ENCODE measurements around the gene BTBD17.

The BTBD17 gene

DNA sequence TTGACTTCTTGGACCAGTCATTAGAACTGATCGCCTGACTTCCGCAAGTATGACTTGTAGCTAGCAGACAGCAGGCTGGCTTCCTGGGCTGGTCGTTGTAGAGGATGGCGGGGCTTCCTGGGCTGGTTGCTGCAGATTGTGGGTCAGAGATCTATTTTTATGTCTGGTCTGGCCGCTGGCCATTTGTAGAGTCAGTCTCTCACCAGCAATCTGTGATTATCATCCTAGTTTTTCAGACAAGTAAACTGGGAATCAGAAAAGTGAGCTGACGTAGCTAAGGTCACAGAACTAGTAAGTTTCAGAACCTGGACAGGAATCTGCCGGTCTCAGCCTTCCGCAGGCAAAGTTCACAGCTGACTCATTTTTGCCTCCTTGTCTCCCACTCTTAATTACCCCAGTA lies 24.7 kb upstream of the BTBD17 start:
- DNase-seq = no peak

DNA sequence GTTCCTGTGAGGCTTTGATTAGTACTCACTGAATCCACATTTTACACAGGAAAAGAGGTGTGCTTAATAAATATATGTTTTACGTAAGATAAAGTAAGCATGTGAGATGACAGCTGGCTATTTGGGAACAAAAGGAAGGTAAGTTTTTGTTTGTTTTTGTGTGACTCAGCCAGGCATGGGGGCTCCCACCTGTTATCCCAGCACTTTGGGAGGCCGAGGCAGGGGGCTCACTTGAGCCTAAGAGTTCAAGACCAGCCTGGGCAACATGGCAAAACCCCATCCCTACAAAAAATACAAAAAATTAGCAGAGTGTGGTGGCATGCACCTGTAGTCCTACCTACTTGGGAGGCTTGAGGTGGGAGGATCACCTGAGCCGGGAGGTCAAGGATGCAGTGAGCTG lies 23.5 kb upstream of the BTBD17 start:
- no peak for DNase-seq

DNA sequence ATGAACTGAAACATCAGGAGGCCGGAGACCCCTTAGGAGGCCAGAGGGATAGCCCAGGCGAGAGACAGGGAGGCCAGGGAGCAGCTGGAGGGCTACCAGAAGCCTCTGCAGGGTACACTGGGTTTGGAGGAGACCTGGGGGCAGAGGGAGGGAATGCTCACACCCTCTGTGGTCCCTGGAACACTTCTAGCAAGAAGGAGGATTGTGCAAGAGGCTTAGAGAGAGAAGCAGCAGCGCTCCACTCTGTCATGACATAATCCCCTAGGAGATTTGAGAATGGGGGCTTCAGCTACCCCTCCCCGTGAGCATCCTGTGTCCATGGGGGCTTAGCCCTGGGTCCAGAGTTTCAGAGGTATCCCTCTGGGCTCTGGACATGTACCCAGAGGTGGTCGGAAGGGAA lies 21.5 kb upstream of the BTBD17 start:
- no peak for DNase-seq

- DNase-seq = no peak
Measured at GRCh38 chr17:74380959-74381808, 19.5 kb upstream of the BTBD17 start.

GRCh38 chr17:74380086-74380958 lies 18.7 kb upstream of the BTBD17 start:
- DNase-seq = no peak

- DNase-seq = peak; percentile 96
Measured at GRCh38 chr17:74379495-74380085, 17.9 kb upstream of the BTBD17 start.

DNA sequence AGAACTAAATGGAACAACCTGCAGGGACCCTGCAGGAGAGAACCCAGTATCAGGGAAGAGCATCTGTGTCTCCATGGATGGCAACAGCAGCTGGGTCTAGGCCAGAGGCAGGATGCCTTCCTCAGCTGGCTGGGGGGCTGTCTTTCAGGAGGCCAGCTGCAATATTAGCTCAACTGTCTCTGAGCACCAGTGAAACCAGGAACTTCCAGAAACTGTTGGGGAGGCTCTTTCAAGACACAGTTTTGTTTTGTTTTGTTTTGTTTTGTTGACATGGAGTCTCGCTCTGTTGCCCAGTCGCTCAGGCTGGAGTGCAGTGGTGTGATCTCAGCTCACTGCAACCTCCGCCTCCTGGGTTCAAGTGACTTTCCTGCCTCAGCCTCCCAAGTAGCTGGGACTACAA lies 13.2 kb upstream of the BTBD17 start:
- no peak for DNase-seq

DNA sequence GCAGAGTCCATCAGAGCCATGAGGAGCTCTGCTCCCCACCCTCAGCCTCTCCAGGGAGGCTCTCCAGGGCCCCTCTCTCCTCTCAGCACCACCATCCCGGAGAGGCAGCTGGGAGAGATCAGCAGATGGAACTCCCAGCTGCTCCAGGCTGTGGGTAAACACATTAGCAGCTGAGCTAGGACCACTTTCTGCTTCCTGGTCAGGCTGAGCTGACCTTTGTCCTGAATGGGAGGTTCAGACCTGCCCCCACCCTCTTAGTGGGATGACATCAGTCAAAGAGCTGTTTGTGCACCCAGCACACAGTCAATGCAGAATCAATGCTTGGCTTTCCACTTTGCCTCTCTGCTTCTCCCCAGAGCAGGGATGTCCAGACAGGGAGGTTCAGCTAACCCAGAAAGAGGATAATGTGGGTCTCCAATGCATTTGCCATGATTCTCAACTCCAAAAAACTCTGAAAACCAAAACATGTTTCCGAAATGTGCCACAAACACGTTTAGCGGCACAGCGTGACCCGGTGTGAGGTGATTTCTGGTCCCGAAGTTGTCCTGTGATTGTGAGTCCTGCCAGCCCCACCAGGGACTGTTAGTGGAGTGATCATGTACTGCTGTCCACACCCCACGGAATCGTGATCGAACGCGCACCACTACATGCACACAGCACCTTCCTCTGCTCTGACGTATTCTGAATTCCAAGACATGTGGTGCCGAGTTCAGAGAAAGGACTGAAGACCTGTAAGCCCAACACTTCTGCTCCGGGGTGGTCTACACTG lies 12.4 kb upstream of the BTBD17 start:
- DNase-seq = no peak

DNA sequence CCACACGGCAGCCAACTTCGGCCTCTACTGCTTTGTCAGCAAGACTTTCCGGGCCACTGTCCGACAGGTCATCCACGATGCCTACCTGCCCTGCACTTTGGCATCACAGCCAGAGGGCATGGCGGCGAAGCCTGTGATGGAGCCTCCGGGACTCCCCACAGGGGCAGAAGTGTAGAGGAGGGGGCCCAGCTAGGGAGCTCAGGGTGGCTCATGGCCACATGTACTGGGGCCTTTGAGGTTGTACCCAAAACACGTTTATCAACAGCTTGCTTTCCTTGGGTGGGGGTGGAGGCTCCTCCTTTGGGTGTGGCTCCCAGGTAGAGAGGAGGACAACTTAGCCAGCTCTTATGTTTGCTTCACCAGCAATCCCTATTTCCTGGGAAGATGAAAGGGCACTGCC lies 10.8 kb upstream of the BTBD17 start:
- DNase-seq = no peak

DNA sequence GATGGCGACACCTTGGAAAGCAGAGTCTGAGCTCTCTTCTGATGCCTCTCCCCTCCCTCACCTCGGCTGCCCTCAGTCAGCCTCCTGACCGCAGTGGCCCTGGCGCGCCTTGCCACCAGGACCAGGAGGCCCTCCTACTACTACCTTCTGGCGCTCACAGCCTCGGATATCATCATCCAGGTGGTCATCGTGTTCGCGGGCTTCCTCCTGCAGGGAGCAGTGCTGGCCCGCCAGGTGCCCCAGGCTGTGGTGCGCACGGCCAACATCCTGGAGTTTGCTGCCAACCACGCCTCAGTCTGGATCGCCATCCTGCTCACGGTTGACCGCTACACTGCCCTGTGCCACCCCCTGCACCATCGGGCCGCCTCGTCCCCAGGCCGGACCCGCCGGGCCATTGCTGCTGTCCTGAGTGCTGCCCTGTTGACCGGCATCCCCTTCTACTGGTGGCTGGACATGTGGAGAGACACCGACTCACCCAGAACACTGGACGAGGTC lies 10.0 kb upstream of the BTBD17 start:
- no peak for DNase-seq

DNA sequence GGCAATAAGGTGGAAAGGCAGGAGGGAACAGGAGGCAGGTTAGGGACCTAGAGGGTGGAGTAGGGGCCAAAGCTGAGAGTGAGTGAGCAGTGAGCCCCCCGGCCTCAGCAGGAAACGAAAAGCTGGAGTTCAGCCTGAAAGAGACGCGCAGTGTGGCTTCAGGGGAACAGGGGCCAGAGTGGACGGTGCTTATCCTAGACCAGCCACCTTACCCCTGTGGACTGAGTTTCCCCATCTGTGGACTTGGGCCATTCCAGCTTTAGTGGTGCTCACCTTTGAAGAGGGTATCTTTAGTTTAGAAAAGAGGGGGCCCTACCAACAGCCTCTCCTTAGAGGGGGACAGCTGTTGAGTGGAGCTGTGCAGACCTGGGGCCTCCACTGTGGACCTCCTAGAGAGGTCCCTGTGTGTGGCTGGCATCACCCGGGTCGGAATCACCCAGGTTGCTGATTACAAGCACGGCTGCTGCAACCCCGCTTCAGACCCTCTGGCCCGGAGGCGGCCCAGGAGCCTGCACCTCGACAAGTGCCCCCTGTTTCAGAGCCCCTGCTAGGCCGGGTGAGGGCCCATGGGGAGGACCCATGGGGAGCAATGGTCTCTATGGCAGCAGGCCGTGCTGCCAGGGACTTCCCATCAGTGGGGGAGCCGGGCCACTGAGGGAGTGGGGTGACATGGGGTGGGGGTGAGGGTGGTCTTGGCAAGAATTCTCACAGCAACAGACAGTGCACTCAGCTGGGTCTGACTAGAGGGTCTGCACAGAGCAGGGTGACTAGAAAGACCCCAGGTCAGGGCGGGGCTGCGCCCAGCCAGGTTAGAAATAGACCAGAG lies 8.2 kb upstream of the BTBD17 start:
- DNase-seq = no peak

DNA sequence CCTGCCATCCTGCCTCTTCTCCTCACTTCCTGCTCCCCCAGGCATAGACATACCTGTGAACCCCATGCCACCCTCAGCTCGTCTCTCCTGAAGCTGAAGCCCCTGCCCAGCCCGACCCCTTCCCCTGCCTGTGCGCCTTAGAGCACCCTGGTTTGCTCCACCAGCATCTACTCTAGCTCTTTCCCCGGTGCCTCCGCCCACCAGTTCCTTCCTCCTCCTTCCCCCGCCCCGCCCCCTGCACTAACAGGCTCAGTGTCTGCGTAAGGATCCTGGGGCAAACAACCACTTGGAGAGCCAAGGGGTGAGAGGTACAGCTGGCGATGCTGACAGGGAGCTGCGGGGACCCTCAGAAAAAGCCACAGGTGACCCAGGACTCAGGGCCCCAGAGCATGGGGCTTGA lies 7.6 kb upstream of the BTBD17 start:
- DNase-seq = peak; percentile 83

DNA sequence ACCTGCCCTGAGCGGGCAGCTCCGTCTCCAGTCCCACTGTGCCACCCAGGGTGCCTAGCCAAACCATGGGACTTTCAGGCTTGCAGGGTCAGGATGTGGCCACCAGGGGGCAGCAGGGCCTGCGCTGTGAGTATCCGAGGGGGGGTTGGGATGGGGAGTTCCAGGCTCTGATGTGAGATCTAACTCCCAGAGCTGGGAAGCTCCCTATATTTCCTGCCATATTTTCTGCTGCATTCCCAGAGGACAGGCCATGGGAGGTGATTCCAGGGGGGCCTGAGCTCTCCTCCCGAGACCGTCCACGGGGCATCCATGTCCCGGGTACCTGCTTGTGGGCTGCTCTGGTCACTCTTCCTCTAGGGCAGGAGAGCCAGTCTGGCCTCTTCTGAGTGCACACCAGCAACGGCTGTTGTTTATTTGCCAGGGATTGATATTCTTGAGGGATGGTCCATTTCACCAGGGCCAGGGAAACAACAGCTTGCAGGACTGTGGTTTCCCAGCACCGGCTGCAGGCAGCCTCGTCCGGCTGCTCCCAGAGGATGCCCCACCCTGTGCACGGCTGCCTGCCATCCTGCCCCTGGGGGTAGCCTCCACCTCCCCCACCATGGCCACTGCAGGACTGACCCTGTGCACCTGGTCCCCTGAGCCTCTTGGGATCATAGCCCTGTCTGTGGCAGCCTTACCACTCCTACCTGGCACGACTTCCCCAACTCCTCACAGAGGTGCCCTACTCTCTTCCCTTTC lies 6.8 kb upstream of the BTBD17 start:
- DNase-seq = peak; percentile 81

GRCh38 chr17:74367206-74367605 lies 5.5 kb upstream of the BTBD17 start, which contains the start of gene GPR142:
GPR142 (plus strand) TSS chr17:74367506; CDS start chr17:74369541, 2,035 bp downstream.
- DNase-seq = no peak

DNA sequence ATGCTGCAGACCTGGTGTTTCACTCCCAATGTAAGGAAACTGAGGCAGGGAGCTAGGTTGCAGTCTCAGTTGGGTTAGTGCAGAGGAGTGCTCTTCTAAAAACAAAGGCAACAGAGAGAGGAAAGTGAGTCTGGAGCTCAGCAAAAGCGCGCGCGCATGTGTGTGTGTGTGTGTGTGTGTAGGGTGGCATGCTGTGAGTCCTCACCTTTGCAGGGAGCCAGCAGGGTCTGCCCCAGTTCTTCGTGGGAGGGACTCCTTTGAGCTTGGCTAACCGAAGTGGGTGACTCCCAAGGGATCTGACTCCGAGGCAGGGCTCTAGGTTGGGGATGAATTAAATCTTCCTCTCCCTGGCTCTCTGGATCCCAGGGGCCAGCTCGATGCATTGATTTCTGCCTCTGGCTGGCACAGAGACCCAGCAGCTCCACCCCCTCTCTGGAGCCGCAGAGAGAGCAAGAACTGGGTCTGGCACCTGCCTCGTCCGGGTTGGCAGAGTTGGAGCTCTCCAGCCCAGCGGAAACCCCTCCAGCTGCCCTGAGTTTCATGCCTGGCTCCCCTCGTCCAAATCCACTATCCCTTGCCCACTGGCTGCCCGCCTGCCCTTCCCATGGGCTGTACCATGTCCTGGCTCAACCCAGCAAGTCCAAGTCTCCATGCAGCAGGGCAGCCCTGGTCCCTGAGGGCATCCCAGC lies 1.3 kb upstream of the BTBD17 start:
- DNase-seq = no peak

DNA sequence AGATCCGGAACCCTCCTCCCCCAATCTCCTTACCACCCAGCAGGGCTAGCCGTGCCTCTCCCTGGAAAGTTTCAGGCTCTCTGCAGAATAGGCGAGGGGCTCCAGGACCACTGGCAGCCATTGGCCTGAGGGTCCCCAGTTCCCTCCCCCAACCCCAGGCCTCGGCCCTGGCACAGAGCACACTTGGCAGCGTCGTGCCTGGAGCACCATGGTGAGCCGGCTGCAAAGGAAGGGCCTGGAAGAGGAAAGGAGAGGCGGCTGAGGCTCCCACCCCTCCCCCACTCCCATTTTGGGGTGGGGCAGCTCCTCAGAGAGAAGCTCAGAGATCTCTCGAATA lies 369 bp upstream of the BTBD17 start:
- DNase-seq = no peak

- no peak for DNase-seq
Measured at GRCh38 chr17:74360899-74361229, 804 bp downstream of the BTBD17 start.

DNA sequence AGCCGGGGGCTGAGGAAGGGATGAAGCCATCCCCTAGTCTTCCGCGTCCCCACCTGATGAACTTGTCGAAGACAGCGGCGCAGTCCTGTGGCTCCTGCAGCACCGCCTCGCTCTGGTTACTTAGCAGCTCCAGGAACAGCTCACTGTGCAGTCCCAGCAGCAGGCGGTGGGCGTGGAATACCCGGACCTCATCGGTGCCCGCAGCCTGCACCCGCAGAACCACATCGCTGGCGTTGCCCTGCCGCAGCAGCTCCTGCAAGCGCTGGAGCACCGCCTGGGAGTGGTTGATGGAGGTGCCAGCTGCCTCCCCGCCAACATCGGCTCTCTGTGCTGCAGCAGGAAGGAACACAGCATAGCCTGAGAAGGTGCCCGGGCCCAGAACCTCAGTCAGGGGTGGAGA lies 1.8 kb downstream of the BTBD17 start:
- DNase-seq = no peak

DNA sequence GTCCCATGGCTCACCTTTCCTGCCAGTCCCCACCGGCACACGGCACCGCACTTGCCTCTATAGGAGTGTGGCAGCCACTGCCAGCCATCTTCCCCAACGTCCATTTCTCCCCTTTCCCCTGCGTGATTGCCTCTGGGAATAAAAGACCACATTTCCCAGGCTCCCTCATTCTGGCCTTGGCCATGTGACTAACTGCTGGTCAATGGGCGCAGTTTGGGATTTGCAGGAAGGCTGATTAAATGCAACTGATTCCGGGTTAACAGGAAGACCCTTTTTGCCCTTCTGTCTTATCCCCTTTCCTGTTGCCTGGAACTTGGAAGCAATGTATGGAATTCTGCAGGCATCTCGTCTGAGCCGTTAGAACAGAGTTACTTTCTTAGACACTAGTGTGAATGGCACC lies 3.0 kb downstream of the BTBD17 start:
- no peak for DNase-seq

DNA sequence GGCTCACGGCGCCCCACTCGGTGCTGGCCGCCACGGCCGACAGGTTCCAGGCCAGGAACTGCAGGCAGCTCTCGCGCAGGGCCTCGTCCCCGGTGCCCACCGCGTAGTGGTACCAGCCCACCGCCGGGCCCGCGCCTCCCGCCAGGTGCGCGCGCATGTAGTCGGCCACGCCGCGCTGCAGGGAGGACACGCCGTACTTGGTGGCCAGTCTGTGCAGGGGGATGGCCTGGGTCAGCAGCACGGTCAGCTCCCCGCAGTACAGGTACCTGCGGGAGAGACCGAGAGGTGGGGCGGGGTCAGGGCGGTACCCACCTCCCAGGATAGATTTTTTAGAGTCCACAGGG lies 4.2 kb downstream of the BTBD17 start:
- no peak for DNase-seq
